Memory B cell (primary cell): ENCODE data around the gene HYPK.
A peak's percentile ranks its signal among the peaks of the same experiment; 100 is the strongest.
"Not testable (repeated sequence)": the region's sequence is repeated elsewhere in the genome, so short reads cannot be mapped to it uniquely, and the experiment has no call there.

ENCODE experiments used
- ATAC-seq: fragments of 150-1000 bp; cut with Tn5 transposase; 2 replicates; pipeline ENCODE4 v1.10.0; 2021; ENCODE audit warnings: low read depth, mild to moderate bottlenecking, moderate library complexity
- DNase-seq, 2 donors: peaks; one replicate each; pipeline ENCODE4 v3.0.0; 2022; ENCODE audit warnings: low spot score in 2 of 2
- H3K27ac Mint-ChIP-seq: one replicate; pipeline ENCODE4 v1.8.0; 2022; ENCODE audit warnings: mild to moderate bottlenecking, moderate library complexity, mixed read lengths
- H3K27me3 Mint-ChIP-seq: one replicate; pipeline ENCODE4 v1.8.0; 2022; ENCODE audit warnings: mixed read lengths
- H3K36me3 Mint-ChIP-seq: one replicate; pipeline ENCODE4 v1.8.0; 2022; ENCODE audit warnings: mild to moderate bottlenecking, mixed read lengths
- H3K4me1 Mint-ChIP-seq: one replicate; pipeline ENCODE4 v1.8.0; 2022; ENCODE audit warnings: mixed read lengths
- H3K4me3 Mint-ChIP-seq: one replicate; pipeline ENCODE4 v1.8.0; 2022; ENCODE audit warnings: mild to moderate bottlenecking, moderate library complexity, mixed read lengths
- H3K9me3 Mint-ChIP-seq: one replicate; pipeline ENCODE4 v1.8.0; 2022; ENCODE audit warnings: mixed read lengths

The HYPK gene

GRCh38 chr15:43789409-43789808 is 11.0 kb upstream of the HYPK start:
- Mint-ChIP-seq H3K4me3 (peak overlapping the region; percentile 71), H3K4me1 (peaks cover 22% of the 10 kb centered on the region), H3K27ac (peak overlapping the region; percentile 90), H3K9me3 (no peaks in the 10 kb centered on the region), H3K36me3 (peaks cover 10% of the 10 kb centered on the region), H3K27me3 (peaks cover 3% of the 10 kb centered on the region)
- DNase-seq (peak in 1 of 2 donors; percentile 26), ATAC-seq (peak; percentile 39)

DNA sequence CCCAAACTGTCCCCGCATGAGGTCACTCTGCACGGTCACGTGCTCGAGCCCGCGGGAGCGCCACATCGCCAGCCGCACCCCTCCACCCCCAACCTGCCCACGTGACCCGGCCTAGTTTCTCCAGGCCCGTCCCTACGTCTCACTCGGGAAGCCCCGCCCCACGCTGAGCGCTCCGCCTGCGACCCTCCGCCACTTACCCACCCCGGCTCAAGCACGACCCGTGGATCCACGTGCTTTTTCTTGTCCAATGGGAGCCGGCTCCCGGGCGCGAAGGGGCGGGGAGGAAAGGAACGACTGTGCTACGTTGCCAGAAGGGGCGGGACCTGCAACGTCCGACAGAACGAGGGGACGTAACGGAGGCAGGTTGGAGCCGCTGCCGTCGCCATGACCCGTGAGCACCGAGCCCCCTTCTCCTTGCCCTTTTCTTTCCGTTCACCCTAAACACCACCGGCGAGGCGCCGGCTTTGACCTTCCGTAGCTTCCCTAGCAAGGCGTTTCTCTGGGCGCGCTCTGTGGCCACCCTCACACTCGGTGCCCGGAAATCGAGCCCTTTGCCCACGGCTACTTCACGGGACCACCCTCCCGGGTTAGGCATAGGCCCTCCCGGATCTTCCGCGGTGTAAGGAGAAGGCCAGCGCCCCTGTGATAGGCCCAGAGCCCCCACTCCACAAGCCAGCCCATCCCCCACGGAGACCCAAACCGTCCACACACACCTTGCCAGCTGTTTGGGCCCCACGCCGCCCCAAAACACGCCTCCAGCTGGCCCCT is 8.2 kb upstream of the HYPK start, which contains the start of gene SERF2:
SERF2 (plus strand) TSS at position 328 of the 768 bp plus-strand sequence; CDS start at position 385, 57 bp downstream.
- DNase-seq (peak; percentile 92 to 97), ATAC-seq (peak; percentile 84)
- H3K36me3 Mint-ChIP-seq = peaks cover 23% of the 10 kb centered on the region
- peak within 1 kb of the TSS; percentile 96 for H3K27ac Mint-ChIP-seq
- no peaks in the 10 kb centered on the region for H3K9me3 Mint-ChIP-seq
- H3K4me3 Mint-ChIP-seq = peak within 1 kb of the TSS; percentile 95
- no peaks in the 10 kb centered on the region for H3K27me3 Mint-ChIP-seq
- peaks cover 30% of the 10 kb centered on the region for H3K4me1 Mint-ChIP-seq

GRCh38 chr15:43792761-43793476 is 7.5 kb upstream of the HYPK start:
- Mint-ChIP-seq H3K27me3 (no peaks in the 10 kb centered on the region), H3K36me3 (peaks cover 23% of the 10 kb centered on the region), H3K9me3 (no peaks in the 10 kb centered on the region), H3K27ac (peak overlapping the region; percentile 96), H3K4me3 (peak overlapping the region; percentile 95), H3K4me1 (peaks cover 30% of the 10 kb centered on the region)
- no peak for DNase-seq
- ATAC-seq = no peak

GRCh38 chr15:43793647-43794046 is 6.8 kb upstream of the HYPK start:
- Mint-ChIP-seq H3K36me3 (peaks cover 26% of the 10 kb centered on the region), H3K9me3 (no peaks in the 10 kb centered on the region), H3K27me3 (no peaks in the 10 kb centered on the region), H3K27ac (peak overlapping the region; percentile 96), H3K4me1 (peaks cover 30% of the 10 kb centered on the region), H3K4me3 (peak overlapping the region; percentile 95)
- DNase-seq (no peak), ATAC-seq (no peak)

GRCh38 chr15:43794269-43795037 is 5.9 kb upstream of the HYPK start:
- Mint-ChIP-seq H3K9me3 (no peaks in the 10 kb centered on the region), H3K27me3 (no peaks in the 10 kb centered on the region), H3K4me1 (peaks cover 32% of the 10 kb centered on the region), H3K36me3 (peaks cover 33% of the 10 kb centered on the region), H3K27ac (peak overlapping the region; percentile 42), H3K4me3 (peak overlapping the region; percentile 49)
- ATAC-seq = no peak
- DNase-seq = no peak

- Mint-ChIP-seq H3K4me3 (no peak overlapping the region), H3K4me1 (peaks cover 36% of the 10 kb centered on the region), H3K27me3 (no peaks in the 10 kb centered on the region), H3K36me3 (peaks cover 36% of the 10 kb centered on the region), H3K9me3 (no peaks in the 10 kb centered on the region), H3K27ac (no peak overlapping the region)
- DNase-seq (no peak), ATAC-seq (no peak)
These were observed 5.2 kb upstream of the HYPK start for GRCh38 chr15:43795197-43795596.

GRCh38 chr15:43795997-43796396 is 4.4 kb upstream of the HYPK start:
- H3K9me3 Mint-ChIP-seq = no peaks in the 10 kb centered on the region
- H3K27ac Mint-ChIP-seq = no peak overlapping the region

GRCh38 chr15:43796566-43796965 is 3.8 kb upstream of the HYPK start:
- ATAC-seq = no peak
- Mint-ChIP-seq H3K9me3 (no peaks in the 10 kb centered on the region), H3K4me3 (no peak overlapping the region), H3K27me3 (no peaks in the 10 kb centered on the region), H3K36me3 (peaks cover 40% of the 10 kb centered on the region), H3K4me1 (peaks cover 45% of the 10 kb centered on the region), H3K27ac (no peak overlapping the region)
- DNase-seq = no peak

More at GRCh38 chr15:43795997-43796396, 4.4 kb upstream of the HYPK start:
- no peaks in the 10 kb centered on the region for H3K27me3 Mint-ChIP-seq
- peaks cover 42% of the 10 kb centered on the region for H3K4me1 Mint-ChIP-seq
- ATAC-seq (no peak), DNase-seq (no peak)
- H3K4me3 Mint-ChIP-seq = no peak overlapping the region
- H3K36me3 Mint-ChIP-seq = peaks cover 40% of the 10 kb centered on the region

DNA sequence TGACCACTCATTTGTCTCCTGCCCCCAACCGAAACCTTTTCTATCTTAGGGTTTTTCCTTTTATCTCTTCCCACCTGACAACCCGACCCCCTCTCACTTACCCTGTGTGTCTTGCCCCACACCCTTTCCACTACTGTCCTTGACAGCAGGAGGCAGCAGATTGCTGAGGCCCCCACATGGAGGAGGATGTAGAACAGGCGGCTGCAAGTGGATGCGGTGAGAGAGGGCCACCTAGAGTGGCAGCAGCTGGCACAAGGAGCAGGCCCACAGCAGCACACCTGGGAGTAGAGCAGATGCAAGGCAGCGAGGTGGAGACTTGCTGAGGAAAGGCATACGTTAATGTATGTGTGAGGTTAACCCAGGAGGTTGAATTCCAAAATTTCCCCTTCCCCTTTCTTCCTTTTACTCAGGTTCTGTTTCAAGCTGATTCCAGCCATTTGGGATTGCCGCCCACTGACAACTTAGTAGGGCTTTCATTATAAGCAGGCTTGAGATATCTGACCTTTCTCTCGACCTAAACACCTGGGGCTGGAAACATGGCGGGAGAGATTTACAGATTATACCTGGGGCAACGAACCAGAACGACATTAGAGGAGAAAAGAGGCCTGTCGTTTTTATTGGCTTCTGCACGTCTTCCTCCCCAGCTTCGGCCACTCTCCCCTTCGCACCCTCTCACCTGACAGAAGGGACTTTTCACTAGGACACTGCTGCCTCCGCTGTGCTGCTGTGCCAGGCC is 1.0 kb upstream of the HYPK start:
- Mint-ChIP-seq H3K4me1 (peaks cover 34% of the 10 kb centered on the region), H3K27ac (peak overlapping the region; percentile 17), H3K27me3 (no peaks in the 10 kb centered on the region), H3K9me3 (no peaks in the 10 kb centered on the region), H3K4me3 (peak overlapping the region; percentile 24), H3K36me3 (peaks cover 31% of the 10 kb centered on the region)
- ATAC-seq = no peak
- no peak for DNase-seq

DNA sequence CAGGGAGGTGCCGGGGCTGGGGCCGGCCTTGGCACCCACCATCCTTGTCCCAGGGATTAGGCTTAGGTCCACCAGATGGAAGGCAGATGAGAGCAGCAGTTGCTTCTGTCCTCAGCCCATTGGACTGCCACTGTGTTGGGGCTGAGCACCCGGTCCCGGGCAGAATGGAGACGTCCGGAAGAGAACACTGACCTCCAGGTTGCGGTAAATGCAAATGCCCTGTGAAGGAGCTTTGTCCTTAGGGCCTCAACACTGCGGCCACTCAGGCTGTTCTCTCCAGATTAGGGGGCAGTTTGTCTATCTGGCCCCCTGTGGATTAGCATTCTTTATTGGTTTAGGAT is 484 bp upstream of the HYPK start, which contains the start of gene SERINC4:
SERINC4 (minus strand) TSS at position 276 of the 341 bp plus-strand sequence; CDS start at position 42, 234 bp downstream.
- Mint-ChIP-seq H3K27ac (peak within 1 kb of the TSS; percentile 98), H3K4me3 (peak within 1 kb of the TSS; percentile 100), H3K36me3 (peaks cover 26% of the 10 kb centered on the region), H3K27me3 (no peaks in the 10 kb centered on the region), H3K4me1 (peaks cover 34% of the 10 kb centered on the region), H3K9me3 (no peaks in the 10 kb centered on the region)
- ATAC-seq (no peak), DNase-seq (no peak)

- Mint-ChIP-seq H3K36me3 (peaks cover 29% of the 10 kb centered on the region), H3K4me1 (peaks cover 26% of the 10 kb centered on the region)
- H3K27me3 Mint-ChIP-seq, H3K4me3 Mint-ChIP-seq, H3K27ac Mint-ChIP-seq, DNase-seq, ATAC-seq, H3K9me3 Mint-ChIP-seq: not testable (repeated sequence)
These were observed 2.3 kb downstream of the HYPK start for GRCh38 chr15:43802676-43803075.

GRCh38 chr15:43808435-43808950 is 8.1 kb downstream of the HYPK start:
- DNase-seq = no peak
- peaks cover 11% of the 10 kb centered on the region for H3K4me1 Mint-ChIP-seq
- H3K4me3 Mint-ChIP-seq = no peak overlapping the region
- no peaks in the 10 kb centered on the region for H3K27me3 Mint-ChIP-seq
- H3K9me3 Mint-ChIP-seq = no peaks in the 10 kb centered on the region
- H3K27ac Mint-ChIP-seq = peak overlapping the region; percentile 95
- H3K36me3 Mint-ChIP-seq = peaks cover 25% of the 10 kb centered on the region
- ATAC-seq = no peak
